SK-N-SH treated with all-trans-retinoic acid at 6 μM for 48 hours (cell line): Measurements from ENCODE around the gene SPECC1.

Experiments
- ARNTL ChIP-seq: fragments of 450-650 bp; formaldehyde crosslinking; IDR thresholded peaks from 2 replicates; pipeline ENCODE4 v1.5.0; 2020; ENCODE audit warnings: low read depth, mild to moderate bottlenecking, moderate library complexity, borderline replicate concordance
- ESRRG ChIP-seq: fragments of 250-450 bp; sonication (Bioruptor Pico); IDR thresholded peaks from 2 replicates; pipeline ENCODE4 v1.6.1; 2021; ENCODE audit warnings: mild to moderate bottlenecking
- GLIS3 ChIP-seq: fragments of 250-450 bp; sonication (Bioruptor Pico); IDR thresholded peaks from 2 replicates; pipeline ENCODE4 v1.5.0; 2020; ENCODE audit warnings: mild to moderate bottlenecking, moderate library complexity
- OSR1 ChIP-seq: fragments of 250-450 bp; sonication (Bioruptor Pico); IDR thresholded peaks from 2 replicates; pipeline ENCODE4 v1.8.0; 2022; ENCODE audit warnings: moderate library complexity, mild to moderate bottlenecking, inconsistent platforms
- POU6F1 ChIP-seq: fragments of 250-450 bp; sonication (Bioruptor Pico); IDR thresholded peaks from 2 replicates; pipeline ENCODE4 v1.8.0; 2021; ENCODE audit warnings: low read depth, mild to moderate bottlenecking, moderate library complexity, borderline replicate concordance
- PPARA ChIP-seq: fragments of 250-450 bp; sonication (Bioruptor Pico); IDR thresholded peaks from 2 replicates; pipeline ENCODE4 v1.5.0; 2020; ENCODE audit warnings: mild to moderate bottlenecking, borderline replicate concordance
- RARB ChIP-seq: fragments of 250-450 bp; sonication (Bioruptor Pico); IDR thresholded peaks from 2 replicates; pipeline ENCODE4 v1.8.0; 2021; ENCODE audit warnings: mild to moderate bottlenecking, moderate library complexity
- ZC3H10 ChIP-seq: fragments of 250-450 bp; sonication (Bioruptor Pico); IDR thresholded peaks from 2 replicates; pipeline ENCODE4 v1.5.1; 2021; ENCODE audit warnings: mild to moderate bottlenecking, moderate library complexity
- ZFP3 ChIP-seq: fragments of 250-450 bp; sonication (Bioruptor Pico); IDR thresholded peaks from 2 replicates; pipeline ENCODE4 v1.5.0; 2020; ENCODE audit warnings: mild to moderate bottlenecking, moderate library complexity
- ZNF565 ChIP-seq: fragments of 450-650 bp; formaldehyde crosslinking; conservative IDR thresholded peaks from 2 replicates; pipeline ENCODE4 v1.5.0; 2020; ENCODE audit warnings: low read depth, mild to moderate bottlenecking, moderate library complexity
- TF ChIP-seq, protein P1 (sequence below): fragments of 250-450 bp; sonication (Bioruptor Pico); IDR thresholded peaks from 2 replicates; pipeline ENCODE4 v1.5.1; 2021; ENCODE audit warnings: mild to moderate bottlenecking, moderate library complexity
- TF ChIP-seq, protein P2 (sequence below): fragments of 250-450 bp; sonication (Bioruptor Pico); IDR thresholded peaks from 2 replicates; pipeline ENCODE4 v1.5.1; 2020; ENCODE audit warnings: low read depth, mild to moderate bottlenecking, moderate library complexity
- TF ChIP-seq, protein P3 (sequence below): fragments of 250-450 bp; sonication (Bioruptor Pico); IDR thresholded peaks from 2 replicates; pipeline ENCODE4 v1.8.0; 2020; ENCODE audit warnings: mild to moderate bottlenecking, moderate library complexity, borderline replicate concordance

DNA sequence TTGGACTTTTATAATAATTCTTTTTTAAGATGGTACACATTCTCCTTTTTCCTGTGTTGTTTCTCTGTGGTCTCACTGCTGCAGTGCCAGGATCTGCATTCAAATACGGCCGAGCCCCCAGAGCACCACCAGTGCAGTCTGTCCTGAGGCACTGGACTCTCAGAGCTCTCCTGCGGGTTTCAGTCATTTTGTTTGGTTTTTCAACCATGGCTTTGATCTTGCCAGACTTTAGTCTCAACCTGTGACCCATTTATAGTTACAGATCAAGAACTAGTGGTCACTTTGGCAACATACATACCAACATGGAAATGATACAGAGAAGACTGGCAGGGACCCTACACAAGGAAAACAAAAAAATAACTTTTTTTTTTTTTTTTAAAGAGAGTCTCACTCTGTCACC, 280.8 kb downstream of the SPECC1 start:
- no peak for TF ChIP-seq OSR1 (CRISPR knock-in tag)
- TF ChIP-seq ARNTL (CRISPR knock-in tag), result no peak
- TF ChIP-seq, protein P1, sequence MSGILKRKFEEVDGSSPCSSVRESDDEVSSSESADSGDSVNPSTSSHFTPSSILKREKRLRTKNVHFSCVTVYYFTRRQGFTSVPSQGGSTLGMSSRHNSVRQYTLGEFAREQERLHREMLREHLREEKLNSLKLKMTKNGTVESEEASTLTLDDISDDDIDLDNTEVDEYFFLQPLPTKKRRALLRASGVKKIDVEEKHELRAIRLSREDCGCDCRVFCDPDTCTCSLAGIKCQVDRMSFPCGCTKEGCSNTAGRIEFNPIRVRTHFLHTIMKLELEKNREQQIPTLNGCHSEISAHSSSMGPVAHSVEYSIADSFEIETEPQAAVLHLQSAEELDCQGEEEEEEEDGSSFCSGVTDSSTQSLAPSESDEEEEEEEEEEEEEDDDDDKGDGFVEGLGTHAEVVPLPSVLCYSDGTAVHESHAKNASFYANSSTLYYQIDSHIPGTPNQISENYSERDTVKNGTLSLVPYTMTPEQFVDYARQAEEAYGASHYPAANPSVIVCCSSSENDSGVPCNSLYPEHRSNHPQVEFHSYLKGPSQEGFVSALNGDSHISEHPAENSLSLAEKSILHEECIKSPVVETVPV (CRISPR knock-in tag), result no peak
- TF ChIP-seq, protein P2, sequence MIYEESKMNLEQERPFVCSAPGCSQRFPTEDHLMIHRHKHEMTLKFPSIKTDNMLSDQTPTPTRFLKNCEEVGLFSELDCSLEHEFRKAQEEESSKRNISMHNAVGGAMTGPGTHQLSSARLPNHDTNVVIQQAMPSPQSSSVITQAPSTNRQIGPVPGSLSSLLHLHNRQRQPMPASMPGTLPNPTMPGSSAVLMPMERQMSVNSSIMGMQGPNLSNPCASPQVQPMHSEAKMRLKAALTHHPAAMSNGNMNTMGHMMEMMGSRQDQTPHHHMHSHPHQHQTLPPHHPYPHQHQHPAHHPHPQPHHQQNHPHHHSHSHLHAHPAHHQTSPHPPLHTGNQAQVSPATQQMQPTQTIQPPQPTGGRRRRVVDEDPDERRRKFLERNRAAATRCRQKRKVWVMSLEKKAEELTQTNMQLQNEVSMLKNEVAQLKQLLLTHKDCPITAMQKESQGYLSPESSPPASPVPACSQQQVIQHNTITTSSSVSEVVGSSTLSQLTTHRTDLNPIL (CRISPR knock-in tag), result no peak
- no peak for TF ChIP-seq ZNF565
- no peak for TF ChIP-seq ZFP3
- TF ChIP-seq, protein P3, sequence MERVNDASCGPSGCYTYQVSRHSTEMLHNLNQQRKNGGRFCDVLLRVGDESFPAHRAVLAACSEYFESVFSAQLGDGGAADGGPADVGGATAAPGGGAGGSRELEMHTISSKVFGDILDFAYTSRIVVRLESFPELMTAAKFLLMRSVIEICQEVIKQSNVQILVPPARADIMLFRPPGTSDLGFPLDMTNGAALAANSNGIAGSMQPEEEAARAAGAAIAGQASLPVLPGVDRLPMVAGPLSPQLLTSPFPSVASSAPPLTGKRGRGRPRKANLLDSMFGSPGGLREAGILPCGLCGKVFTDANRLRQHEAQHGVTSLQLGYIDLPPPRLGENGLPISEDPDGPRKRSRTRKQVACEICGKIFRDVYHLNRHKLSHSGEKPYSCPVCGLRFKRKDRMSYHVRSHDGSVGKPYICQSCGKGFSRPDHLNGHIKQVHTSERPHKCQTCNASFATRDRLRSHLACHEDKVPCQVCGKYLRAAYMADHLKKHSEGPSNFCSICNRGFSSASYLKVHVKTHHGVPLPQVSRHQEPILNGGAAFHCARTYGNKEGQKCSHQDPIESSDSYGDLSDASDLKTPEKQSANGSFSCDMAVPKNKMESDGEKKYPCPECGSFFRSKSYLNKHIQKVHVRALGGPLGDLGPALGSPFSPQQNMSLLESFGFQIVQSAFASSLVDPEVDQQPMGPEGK, result no peak
- TF ChIP-seq ESRRG, result no peak
- TF ChIP-seq RARB (CRISPR knock-in tag), result no peak
- no peak for TF ChIP-seq ZC3H10 (CRISPR knock-in tag)
- TF ChIP-seq PPARA (CRISPR knock-in tag), result no peak
- no peak for TF ChIP-seq GLIS3 (CRISPR knock-in tag)
- TF ChIP-seq POU6F1 (CRISPR knock-in tag), result no peak
